NCI-H510A (cell line): ENCODE results near the gene GALNT17.

ENCODE experiments used
- DNase-seq: peaks from one replicate; lab custom pipeline; 2025; lab: John Stamatoyannopoulos, UW

Gene GALNT17

GRCh38 chr7:71507680-71508602, 376.0 kb downstream of the GALNT17 start:
- no peak for DNase-seq

GRCh38 chr7:71509381-71509780, 377.4 kb downstream of the GALNT17 start:
- no peak for DNase-seq

GRCh38 chr7:71511361-71511807, 379.4 kb downstream of the GALNT17 start:
- DNase-seq, result no peak

- DNase-seq, result no peak
Observed at GRCh38 chr7:71517940-71518699, 386.2 kb downstream of the GALNT17 start.

GRCh38 chr7:71518880-71519279, 386.9 kb downstream of the GALNT17 start:
- DNase-seq, result no peak

- DNase-seq, result no peak
Observed at GRCh38 chr7:71521506-71521905, 389.6 kb downstream of the GALNT17 start.

- DNase-seq, result no peak
Observed at GRCh38 chr7:71526106-71526505, 394.2 kb downstream of the GALNT17 start.

- DNase-seq, result no peak
Observed at GRCh38 chr7:71527213-71527612, 395.3 kb downstream of the GALNT17 start.

- DNase-seq, result no peak
Observed at GRCh38 chr7:71535616-71536015, 403.7 kb downstream of the GALNT17 start.

GRCh38 chr7:71538210-71538609, 406.3 kb downstream of the GALNT17 start:
- no peak for DNase-seq

- DNase-seq, result no peak
Observed at GRCh38 chr7:71539615-71540014, 407.7 kb downstream of the GALNT17 start.

GRCh38 chr7:71541707-71542353, 409.9 kb downstream of the GALNT17 start:
- no peak for DNase-seq

- no peak for DNase-seq
Observed at GRCh38 chr7:71543396-71543795, 411.5 kb downstream of the GALNT17 start.

GRCh38 chr7:71544816-71545215, 412.9 kb downstream of the GALNT17 start:
- no peak for DNase-seq

- no peak for DNase-seq
Observed at GRCh38 chr7:71547426-71547825, 415.5 kb downstream of the GALNT17 start.

GRCh38 chr7:71548746-71549145, 416.8 kb downstream of the GALNT17 start:
- DNase-seq, result no peak

GRCh38 chr7:71553306-71553705, 421.4 kb downstream of the GALNT17 start:
- no peak for DNase-seq

GRCh38 chr7:71555758-71556157, 423.8 kb downstream of the GALNT17 start:
- no peak for DNase-seq

- DNase-seq, result no peak
Observed at GRCh38 chr7:71558806-71559613, 427.1 kb downstream of the GALNT17 start.

- no peak for DNase-seq
Observed at GRCh38 chr7:71560354-71560995, 428.5 kb downstream of the GALNT17 start.

- DNase-seq, result no peak
Observed at GRCh38 chr7:71563276-71563675, 431.3 kb downstream of the GALNT17 start.
